ENCODE data around the gene ZNF48.
"Not testable (repeated sequence)": the region's sequence is repeated elsewhere in the genome, so short reads cannot be mapped to it uniquely, and the experiment has no call there.

Gene ZNF48

GRCh38 chr16:30378236-30379157 is 16.7 kb upstream of the ZNF48 start:
- peak; percentile 99 for DNase-seq (ENCODE audit: low read depth, low spot score)

GRCh38 chr16:30379158-30379783 is 15.9 kb upstream of the ZNF48 start:
- DNase-seq (ENCODE audit: low read depth, low spot score) = no peak

DNA sequence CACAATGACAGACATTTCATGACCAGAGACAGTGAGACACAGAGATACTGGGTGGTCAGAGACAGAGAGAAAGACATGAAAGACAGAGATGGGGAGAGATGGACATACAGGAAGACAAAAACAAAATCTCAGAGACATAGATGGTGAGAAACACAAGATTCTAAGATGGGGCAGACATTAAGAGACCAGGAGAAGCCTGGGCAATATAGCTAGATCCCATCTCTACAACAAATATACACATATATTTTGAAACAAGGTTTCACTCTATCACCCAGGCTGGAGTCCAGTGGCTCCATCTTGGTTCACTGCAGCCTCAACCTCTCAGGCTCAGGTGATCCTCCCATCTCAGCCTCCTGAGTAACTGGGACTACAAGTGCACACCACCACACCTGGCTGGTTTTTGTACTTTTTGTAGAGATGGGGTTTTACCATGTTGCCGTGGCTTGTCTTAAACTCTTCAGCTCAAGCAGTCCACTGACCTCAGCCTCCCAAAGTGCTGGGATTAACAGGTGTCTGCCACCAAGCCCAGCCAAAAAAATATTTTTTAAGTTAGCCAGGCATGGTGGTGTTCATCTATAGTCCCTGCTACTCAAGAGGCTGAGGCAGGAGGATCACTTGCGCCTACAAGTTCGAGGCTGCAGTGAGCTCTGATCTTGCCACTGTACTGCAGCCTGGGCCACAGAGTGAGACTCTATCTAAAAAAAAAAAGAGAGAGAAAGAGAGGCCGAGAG is 15.0 kb upstream of the ZNF48 start:
- DNase-seq (ENCODE audit: low read depth, low spot score) = no peak

GRCh38 chr16:30380803-30381208 is 14.4 kb upstream of the ZNF48 start:
- no peak for DNase-seq (ENCODE audit: low read depth, low spot score)

- DNase-seq (ENCODE audit: low read depth, low spot score) = no peak
These were observed 13.8 kb upstream of the ZNF48 start for GRCh38 chr16:30381291-30382041.

- peak; percentile 65 for DNase-seq (ENCODE audit: low read depth, low spot score)
These were observed 12.9 kb upstream of the ZNF48 start, which contains the start of gene SEPTIN1 for GRCh38 chr16:30382111-30382881. Gene SEPTIN1, minus strand, starts transcription at chr16:30382561. Its CDS starts 19 bp downstream, at chr16:30382542.

DNA sequence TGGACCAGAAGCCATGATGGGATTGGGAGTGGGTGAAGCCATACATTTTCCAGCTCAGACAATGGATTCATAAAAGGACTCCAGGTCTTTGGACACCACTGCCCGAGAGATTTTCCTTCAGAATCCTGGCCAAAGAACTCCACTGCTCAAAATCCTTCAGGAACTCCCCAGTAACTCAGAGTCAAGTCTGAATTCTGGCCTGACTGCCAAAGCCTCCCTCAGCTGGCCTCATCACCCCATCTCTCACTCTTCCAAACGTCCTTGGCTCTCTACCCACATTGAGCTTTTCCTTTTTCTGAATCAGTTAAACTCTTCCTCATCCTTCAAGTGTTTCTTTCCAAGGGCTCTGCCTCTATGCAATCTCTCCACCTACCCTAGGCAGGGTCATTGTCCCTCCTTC is 11.7 kb upstream of the ZNF48 start:
- no peak for DNase-seq (ENCODE audit: low read depth, low spot score)

DNA sequence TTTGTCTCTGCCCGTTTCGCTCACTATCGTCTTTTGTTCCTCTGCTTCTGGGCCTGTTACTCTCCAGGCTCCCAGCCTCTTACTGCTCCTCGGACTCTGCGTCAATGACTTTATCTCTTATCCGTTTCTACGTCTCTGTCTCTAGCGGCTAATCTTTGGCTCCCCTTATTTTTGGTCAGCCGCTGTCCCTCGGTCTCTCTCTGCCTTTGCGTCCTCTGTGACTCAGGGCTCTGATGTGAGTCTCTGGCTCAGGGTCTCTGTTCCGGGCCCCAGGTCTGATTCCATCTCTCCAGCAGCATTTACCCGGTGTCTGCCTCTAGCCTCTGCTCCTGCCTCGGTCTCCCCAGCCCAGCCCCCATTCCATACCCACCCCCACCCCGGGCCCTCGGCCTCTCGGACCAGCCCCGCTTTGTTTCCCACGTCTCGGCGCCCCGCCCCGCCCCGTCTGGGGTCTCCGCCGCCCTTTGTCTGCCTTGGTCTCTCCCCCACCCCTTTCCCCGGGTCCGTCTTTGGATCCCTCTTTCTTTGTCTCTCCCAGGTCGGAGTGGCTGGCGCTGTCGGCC is 547 bp upstream of the ZNF48 start:
- no peak for DNase-seq (ENCODE audit: low read depth, low spot score)

DNA sequence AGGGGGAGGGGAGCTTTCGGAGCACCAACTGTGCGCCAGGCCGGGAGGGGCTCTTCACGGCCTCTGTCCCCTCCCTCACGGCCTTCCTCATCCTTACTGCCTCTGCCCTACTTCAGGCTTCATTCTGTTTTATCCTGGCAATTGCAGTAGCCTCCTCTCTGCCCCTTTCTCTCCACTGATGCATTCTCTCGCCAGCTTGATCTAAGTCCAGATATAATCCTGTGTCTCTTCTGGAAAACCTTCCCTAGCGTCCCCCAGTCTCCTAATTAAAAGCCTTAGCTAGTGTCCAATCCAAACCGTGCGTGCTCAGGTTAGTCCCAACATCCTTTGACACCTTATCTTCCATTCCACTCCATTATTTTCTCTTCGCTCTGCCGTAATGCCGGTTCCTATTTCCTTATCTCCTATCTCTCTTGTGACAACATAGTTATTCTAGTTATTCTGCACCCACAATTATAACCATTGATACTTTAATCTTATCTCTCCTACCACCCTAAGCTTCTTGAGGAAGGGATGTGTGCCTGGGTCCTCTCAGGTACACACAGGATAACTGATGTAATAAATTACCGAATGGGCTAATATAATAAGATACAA is 869 bp downstream of the ZNF48 start:
- no peak for DNase-seq (ENCODE audit: low read depth, low spot score)

DNA sequence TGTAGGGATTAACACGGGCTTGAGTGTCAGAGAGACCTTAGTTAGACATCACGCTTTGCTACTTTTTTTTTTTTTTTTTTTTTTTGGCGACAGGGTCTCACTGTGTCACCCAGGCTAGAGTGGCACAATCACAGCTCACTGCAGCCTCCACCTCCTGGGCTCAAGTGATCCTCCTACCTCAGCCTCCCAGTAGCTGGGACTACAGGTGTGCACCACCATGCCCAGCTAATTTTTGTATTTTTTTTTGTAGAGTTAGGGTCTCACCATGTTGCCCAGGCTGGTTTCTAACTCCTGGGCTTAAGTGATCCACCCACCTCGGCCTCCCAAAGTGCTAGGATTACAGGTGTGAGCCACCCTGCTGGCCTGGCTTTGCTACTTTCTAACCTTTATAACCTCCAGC is 1.4 kb downstream of the ZNF48 start:
- DNase-seq (ENCODE audit: low read depth, low spot score) = not testable (repeated sequence)

- DNase-seq (ENCODE audit: low read depth, low spot score) = no peak
These were observed 1.8 kb downstream of the ZNF48 start for GRCh38 chr16:30397056-30397455.

DNA sequence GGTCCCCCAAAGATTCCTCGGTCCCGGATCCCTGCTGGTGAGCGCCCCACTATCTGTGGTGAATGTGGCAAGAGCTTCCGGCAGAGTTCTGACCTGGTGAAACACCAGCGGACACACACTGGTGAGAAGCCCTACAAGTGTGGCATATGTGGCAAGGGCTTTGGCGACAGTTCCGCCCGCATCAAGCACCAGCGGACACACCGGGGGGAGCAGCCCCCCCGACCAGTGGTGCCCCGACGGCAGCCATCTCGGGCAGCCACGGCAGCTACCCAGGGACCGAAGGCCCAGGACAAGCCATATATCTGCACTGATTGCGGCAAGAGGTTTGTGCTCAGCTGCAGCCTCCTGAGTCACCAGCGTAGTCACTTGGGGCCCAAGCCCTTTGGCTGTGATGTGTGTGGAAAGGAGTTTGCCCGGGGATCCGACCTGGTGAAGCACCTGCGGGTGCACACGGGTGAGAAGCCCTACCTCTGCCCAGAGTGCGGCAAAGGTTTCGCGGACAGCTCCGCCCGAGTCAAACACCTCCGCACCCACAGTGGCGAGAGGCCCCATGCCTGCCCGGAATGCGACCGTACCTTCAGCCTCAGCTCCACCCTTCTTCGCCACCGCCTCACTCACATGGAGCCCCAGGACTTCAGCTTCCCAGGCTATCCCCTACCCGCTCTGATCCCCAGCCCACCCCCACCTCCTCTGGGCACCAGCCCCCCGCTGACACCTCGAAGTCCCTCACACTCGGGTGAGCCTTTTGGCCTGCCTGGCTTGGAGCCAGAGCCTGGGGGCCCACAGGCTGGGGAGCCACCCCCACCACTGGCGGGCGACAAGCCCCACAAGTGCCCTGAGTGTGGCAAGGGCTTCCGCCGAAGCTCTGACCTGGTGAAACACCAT is 2.8 kb downstream of the ZNF48 start:
- no peak for DNase-seq (ENCODE audit: low read depth, low spot score)

GRCh38 chr16:30398661-30399434 is 3.6 kb downstream of the ZNF48 start:
- no peak for DNase-seq (ENCODE audit: low read depth, low spot score)

DNA sequence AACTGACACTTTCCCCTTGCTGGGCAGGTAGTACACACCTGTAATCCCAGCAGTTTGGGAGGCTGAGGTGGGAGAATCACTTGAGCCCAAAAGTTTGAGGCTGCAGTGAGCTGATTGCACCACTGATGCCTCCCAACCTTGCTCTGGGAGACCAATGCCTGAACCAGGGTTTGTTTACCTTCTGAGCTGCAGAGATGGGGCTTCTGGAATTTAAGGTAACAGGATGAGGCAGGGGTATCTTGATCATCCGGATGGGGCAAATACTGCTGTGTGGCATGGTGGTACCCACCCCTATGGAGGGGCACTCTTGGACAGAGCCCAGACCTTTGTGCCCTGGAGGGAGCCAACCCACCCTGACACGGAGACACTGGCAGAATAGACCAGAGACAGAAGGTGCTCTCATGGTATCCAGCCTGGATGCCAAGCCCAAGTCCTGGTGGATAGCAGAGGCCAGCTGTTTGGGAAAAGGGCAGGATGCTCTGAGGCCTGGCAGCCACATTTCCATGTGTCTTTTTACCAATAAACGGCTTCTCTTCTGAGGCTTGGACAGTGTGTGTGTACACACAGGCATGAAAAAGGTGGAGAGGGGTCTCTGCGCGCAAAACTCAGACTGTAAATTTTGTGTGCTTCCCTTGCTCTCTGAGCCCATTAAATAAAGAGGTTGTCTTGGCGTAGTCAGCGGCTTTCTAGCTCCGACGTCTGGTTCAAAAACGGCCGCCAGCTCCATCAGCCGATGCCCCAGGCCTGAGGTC is 4.4 kb downstream of the ZNF48 start:
- DNase-seq (ENCODE audit: low read depth, low spot score) = no peak

DNA sequence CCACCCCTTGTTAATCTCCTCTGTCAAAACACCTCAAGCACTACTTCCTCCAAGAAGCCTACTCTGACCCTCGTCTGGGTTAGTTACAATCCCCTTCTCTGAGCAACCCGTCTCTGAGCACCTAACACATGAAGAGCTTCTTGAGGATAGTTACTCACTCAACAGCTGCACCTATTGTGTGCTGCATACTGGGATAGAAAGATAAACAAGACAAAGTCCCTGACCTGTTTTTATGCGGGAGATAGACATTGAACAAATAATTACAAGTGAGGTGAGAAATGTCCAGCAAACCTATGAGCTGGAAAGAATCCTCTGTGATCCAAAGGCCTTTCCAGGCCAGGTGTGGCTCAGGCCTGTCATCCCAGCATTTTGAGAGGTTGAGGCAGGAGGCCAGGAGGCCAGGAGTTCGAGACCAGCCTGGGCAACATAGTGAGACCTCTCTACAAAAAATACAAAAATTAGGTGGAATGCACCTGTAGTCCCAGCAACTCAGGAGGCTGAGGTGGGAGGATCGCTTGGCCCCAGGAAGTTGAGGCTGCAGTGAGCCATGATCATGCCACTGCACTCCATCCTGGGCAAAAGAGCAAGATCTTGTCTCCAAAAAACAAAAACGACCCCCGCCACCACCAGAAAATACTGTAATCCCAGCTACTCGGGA is 6.7 kb downstream of the ZNF48 start:
- no peak for DNase-seq (ENCODE audit: low read depth, low spot score)

GRCh38 chr16:30406795-30407101 is 11.5 kb downstream of the ZNF48 start:
- no peak for DNase-seq (ENCODE audit: low read depth, low spot score)

All from activated CD4-positive, CD25-positive, alpha-beta regulatory T cell treated with anti-CD3 and anti-CD28 coated beads, Interleukin-2, amount 50 U/mL, for 16 hours (primary cell).